GM21723 (cell line): Measurements from ENCODE around the gene SUMO3.
"Not testable (repeated sequence)": the region's sequence is repeated elsewhere in the genome, so short reads cannot be mapped to it uniquely, and the experiment has no call there.

Experiments used
- ATAC-seq: cut with Tn5 transposase; IDR thresholded peaks from one replicate; pipeline ENCODE4 v1.9.1; 2021; ENCODE audit warnings: mild to moderate bottlenecking, moderate library complexity; ENCODE audit not compliant: unreplicated experiment

The SUMO3 gene

DNA sequence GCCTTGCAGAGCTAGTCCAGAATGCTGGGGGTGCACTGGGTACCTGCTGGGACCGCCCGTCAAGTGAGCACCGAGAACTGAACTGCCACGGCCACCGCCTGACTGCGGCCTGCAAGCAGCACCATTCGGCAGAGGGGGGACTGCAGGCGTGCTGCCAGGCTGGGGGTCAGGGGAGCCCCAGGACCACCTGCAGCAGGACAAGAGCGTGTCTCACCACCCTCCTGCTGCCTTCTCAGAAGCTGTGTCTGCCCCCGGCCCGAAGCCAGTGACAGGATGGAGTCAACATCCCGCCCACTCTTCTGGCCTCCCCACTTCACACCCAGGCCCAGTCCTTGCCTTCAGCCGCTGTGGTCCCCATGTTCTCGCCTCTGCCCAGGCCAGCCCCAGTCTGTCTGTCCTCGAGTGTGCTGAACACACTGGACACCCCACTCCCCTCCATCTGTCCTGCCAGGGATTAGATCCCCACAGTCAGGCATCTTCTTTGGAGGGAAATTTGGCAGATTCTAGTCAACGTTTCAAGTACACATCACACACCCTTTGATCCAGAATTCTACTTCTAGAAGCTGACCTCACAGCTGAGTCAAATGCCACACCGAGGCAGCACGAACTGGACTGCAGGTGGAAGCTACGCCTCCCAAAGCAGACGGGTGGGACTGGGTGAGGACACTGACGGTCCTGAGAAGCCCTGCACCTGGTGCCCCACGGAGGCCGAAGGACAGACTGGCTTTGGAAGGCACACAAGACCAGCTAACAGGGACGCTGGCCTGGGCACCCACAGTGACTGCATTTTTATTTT is 29.6 kb upstream of the SUMO3 start:
- no peak for ATAC-seq

DNA sequence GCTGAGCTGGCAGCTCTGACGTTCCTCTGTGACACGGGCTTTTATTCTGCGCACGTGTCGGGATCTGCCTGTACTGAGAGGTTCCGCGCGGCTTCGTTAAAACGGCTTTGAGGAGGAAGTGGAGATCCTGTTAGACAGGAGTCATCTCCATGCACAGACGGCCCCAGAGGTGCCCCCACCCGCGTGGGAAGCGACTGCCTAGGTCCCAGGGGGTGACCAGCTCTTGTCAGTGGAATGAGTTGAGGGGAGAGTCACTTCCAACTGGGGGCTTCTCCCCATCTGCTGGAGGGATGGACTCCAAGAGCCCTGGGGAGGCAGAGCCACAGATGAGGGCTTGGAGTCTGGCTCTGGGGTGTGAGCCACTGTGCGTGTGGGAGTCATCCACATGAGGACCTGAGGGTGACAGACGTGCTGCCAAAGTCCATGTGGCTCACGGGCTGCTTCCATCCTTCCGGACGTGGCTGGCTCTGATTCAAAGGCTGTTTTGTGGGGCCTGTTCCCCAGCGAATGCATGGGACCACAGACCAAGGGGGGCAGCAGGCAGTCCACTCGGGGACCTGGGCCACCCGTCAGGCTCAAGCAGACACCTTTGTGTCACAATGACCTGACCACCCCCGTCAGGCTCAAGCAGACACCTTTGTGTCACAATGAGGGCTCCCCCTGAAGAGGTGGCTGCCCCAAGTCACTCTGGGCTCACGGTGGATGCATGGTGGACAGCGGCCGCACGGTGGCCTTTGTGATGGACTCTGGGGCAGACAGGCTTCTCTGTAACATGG is 28.8 kb upstream of the SUMO3 start:
- ATAC-seq: no peak

GRCh38 chr21:44846224-44846484 is 28.3 kb upstream of the SUMO3 start:
- ATAC-seq: no peak

- no peak for ATAC-seq
Observed at GRCh38 chr21:44845418-44846223, 27.8 kb upstream of the SUMO3 start.

GRCh38 chr21:44844256-44844655 is 26.4 kb upstream of the SUMO3 start:
- ATAC-seq: no peak

DNA sequence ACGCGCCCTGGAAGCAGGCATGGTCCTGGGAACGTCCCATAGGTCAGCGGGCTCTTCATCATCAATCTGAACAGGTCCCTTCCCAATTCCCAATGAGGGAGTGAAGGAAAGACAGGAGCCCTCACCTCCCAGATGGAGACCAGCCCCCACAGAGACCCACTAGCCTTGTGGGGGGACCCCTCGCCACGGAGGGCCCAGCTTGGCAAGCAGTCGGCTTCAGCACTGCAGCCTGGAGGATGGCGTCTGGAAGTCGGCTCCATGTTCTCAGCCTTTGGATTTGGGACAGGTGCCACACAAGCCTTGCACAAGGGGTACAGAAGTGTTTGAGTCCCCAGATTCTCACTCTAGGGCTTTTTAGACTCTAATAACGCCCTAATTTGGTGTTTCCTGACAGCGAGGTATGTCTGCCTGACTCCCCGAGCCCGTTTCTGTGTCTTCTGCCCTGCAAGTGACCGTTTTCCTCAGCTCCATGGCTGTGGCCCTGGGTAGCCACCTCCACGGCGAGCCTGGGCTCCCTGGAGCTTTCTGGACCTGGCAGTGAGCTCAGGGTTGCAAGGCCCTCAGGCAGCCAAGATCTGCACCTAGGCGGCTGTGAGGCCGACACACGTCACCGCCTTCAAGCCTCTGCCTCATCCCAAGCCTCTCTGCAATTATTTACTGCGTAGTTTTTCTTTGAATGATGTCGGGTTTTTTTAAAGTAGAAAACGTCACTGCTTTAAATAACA is 25.0 kb upstream of the SUMO3 start:
- no peak for ATAC-seq

DNA sequence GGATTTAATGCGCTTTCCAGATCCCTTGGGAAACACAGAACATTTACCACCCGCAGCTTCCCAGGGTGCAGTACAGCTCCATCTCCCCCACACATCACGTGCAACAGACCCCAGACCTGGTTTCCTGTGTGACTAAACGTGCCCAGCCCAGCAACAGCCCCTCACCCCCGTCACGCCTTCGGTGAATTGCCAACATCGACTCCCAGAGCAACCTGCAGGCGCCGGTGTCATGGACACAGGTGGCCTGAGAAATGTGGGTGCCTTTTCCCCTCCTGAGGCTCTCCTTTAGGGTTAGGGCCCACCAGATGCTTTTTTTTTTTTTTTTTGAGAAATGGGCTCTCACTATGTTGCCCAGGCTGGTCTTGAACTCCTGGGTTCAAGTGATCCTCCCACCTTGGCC is 24.2 kb upstream of the SUMO3 start:
- no peak for ATAC-seq

GRCh38 chr21:44840771-44841170 is 22.9 kb upstream of the SUMO3 start:
- no peak for ATAC-seq

DNA sequence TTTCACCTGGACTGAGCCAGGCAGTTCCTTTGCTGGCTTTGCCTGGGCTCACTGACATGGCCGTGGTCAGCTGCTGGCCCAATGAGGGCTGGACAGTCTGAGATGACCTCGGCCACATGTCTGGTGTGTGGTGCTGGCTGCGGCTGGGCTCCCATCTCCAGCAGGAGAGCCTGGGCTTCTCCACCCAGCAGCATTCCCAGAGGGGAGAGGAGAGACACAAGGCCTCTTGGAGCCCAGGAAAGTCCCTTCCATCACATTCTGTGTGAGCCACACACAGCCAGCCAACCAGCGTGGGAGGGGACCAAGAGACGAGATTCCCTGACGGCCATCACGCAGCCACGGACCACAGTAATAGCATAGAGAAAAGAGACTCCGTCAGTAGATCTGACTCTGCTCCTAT is 21.1 kb upstream of the SUMO3 start:
- no peak for ATAC-seq

GRCh38 chr21:44838039-44838895 is 20.4 kb upstream of the SUMO3 start:
- no peak for ATAC-seq

DNA sequence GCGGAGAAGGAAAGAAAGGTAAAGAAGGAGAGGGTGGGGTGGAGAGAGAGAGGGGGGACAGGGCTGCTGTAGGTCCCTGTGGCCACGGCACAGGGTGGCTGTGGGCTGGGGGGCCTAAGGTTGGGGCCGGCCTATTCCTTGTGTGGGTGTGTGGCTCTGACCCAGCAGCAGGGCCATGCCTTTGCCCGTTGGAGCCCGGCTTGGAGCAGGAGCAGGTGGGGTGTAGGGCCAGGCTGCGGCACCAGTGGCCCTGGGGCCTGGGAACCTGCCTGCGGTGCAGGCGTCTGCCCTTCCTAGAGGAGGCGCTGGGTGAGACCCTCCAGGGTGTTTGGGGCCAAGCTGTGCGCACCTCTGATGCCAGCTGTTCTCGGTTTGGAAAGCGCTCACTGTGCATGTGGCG is 19.7 kb upstream of the SUMO3 start:
- no peak for ATAC-seq

DNA sequence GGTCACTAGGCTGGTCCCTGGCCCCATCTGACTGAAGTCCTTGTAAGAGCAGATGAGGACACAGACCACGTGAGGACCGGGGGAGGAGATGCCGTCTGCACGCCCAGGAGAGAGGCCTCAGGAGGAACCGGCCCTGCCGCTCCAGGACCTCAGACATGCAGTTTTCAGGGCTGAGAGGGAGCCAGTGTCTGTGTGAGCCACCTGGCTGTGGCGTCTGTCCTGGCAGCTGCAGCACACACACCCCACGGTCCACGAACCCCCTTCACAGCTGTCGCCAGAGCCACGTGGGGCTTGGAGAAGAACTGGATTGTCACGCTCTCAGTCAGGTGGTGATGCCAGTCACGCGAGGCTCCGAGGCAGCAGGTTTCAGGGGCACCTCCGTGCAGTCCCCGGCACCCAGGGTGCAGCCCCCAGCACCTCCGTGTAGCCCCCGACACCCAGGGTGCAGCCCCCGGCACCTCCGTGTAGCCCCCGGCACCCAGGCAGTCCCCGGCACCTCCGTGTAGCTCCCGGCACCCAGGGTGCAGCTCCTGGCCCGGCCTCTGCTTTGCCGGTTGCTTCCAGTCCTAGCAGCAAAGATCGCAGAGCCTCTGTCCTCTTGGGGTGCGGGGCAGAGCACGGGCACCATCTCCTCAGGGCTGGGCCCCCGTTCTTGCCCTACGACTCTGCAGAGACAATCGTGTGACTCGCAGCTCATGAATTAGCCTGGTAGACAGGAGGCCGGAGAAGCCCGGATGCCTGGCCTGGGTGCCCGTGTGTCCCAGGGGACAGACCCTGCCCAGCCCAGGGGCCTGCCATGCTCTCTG is 19.0 kb upstream of the SUMO3 start:
- no peak for ATAC-seq

DNA sequence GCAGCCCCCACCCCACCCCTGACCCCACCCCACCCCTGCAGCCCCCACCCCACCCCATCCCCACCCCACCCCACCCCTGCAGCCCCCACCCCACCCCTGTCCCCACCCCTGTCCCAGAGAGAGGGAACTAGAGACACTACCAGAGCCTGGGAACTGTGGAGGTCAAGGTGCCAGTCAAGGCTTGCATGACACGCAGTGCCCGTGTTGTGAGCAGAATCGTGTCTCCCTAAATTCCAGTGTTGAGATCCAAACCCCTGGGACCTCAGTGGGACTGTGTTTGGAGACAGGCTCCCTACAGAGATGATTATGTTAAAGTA is 18.4 kb upstream of the SUMO3 start:
- no peak for ATAC-seq

DNA sequence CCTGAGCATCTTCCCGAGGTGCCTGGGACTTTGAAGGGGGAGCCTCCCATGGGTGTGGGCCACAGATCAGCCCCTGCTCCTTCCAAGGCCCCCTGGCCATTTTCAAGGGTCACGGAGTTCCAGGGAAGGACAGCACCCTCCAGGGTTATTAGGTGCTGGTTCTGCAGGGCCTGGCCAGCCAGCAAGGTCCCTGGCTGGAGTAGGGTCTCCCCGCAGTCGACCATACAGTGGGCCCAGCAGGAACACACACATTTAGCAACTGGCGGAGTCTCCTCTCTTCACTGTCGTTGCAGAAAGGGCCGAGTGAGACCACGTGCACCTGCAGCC is 17.7 kb upstream of the SUMO3 start:
- ATAC-seq: no peak

- no peak for ATAC-seq
Observed at GRCh38 chr21:44834951-44835646, 17.2 kb upstream of the SUMO3 start.

DNA sequence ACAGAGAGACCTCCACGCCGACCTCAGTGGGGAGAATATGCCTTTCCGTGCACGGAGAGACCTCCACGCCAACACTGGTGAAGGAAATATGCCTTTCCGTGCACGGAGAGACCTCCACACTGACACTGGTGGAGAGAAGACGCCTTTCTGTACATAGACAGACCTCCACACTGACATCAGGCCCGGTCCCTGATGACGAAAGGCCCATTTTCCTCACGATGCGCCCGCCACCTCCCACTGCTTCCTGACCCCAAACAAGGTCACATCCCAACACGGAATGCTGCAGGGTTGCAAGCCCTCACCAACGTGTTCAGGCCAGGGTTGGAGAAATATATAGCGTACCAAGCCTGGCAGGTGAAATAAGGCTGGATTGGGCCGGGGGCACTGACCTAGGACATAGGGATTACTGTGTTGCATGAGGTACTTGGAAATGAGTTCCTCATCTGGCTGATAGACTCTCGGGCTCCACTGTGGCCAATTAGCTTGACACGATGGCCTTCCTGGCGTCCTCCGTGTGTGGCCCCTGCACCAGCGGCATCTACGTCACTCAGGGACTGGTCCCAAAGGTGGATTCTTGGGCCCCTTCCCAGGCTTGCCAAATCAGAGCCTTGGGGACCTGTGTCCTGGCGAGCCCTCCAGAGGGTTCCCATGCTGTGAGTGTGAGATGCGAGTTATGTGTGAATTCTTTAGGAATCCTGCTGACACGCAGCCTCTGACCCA is 16.5 kb upstream of the SUMO3 start:
- no peak for ATAC-seq

DNA sequence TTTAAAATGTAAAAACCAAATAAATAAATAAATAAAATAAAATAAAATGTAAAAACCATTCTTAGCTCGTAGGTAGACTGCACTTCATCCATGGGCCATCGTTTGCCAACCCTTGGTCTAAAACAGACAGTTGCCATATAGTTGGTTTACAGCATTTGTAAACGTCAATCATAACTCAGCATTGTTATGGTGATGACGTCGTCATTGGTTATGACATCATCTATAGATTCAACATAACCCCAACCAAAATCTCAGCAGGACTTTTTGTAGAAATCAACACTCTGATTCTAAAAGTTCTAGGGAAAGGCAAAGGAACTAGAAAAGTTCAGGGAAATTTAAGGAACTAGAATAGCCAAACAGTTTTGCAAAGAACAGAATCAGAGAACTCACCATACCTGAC is 15.8 kb upstream of the SUMO3 start:
- no peak for ATAC-seq

DNA sequence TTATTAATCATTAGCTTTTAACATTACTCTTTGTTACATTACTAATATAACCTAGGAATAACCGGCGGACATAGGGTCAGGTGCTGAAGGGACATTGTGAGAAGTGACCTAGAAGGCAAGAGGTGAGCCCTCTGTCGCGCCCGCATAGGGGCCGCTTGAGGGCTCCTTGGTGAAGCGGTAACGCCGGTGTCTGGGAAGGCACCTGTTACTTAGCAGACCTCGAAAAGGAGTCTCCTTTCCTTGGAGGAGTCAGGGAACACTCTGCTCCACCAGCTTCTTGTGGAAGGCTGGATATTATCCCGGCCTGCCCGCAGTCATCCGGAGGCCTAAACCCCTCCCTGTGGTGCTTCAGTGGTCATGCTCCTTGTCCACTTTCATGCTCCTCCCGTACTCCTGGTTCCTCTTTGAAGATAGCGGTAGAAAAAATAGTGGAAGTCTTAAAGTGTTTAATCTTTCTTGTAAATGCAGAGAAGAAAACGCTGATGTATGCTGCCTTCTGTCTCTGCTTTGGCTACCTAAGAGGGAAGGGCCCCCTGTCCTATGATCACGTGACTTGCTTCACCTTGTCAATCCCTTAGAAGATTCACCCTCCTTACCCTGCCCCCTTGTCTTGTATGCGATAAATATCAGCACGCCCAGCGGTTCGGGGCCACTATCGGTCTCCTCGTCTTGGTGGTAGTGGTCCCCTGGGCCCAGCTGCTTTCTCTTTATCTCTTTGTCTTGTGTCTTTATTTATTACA is 14.8 kb upstream of the SUMO3 start:
- ATAC-seq: not testable (repeated sequence)
